ENCODE results near the gene C10orf105.

Gene C10orf105

GRCh38 chr10:71754562-71754961, 35.0 kb upstream of the C10orf105 start:
- Mint-ChIP-seq H3K27me3 (no peaks in the 10 kb centered on the region), H3K9me3 (ENCODE audit: low read depth) (no peaks in the 10 kb centered on the region), H3K4me1 (ENCODE audit: low read depth) (peaks cover 93% of the 10 kb centered on the region), H3K36me3 (peaks cover 12% of the 10 kb centered on the region), H3K4me3 (no peak overlapping the region), H3K27ac (peak overlapping the region; percentile 97)

GRCh38 chr10:71753960-71754505, 34.5 kb upstream of the C10orf105 start:
- H3K4me3 Mint-ChIP-seq, result no peak overlapping the region
- H3K9me3 Mint-ChIP-seq (ENCODE audit: low read depth), result no peaks in the 10 kb centered on the region
- no peaks in the 10 kb centered on the region for H3K27me3 Mint-ChIP-seq
- H3K36me3 Mint-ChIP-seq, result peaks cover 12% of the 10 kb centered on the region
- H3K27ac Mint-ChIP-seq, result peak overlapping the region; percentile 97
- peaks cover 95% of the 10 kb centered on the region for H3K4me1 Mint-ChIP-seq (ENCODE audit: low read depth)

DNA sequence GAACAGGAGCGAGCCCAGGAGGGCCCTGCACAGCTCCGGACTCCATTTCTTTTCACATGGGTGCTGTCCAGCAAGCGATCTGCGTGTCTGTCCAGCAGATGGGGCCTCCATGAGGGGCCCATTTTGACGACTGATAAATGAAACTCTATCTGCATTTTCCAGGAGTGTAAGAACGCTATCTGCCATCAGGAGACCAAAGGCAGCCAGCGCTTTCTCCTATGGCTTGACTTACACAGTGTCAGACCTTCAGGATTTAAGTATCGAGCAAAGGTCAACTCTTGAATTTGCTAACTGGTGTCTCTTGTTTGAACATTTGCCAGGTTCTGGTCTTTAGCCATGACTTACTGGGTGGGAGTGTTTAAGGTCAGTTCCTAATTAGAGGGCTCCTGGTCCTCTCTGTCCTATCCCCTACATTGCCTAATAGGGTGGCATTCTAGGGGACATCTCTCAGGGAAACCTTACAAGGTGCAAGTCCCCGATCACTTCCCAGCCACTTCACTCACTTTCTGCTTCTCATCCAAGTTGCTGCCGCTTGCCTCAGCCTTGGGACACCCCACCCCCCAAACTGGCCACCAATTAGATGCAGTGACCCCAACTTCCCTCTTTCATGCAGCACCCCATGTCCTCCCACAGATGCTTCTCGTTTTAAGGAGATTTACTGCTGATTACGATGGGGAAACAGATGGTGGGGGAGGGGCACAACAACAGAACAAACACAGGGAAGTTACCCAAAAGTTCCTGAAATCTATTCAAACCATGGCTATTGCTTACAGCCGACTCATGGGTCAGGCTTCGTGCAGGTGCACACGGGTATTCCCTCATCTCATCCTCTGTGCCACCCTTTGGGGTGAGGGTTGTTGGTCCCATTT, 33.7 kb upstream of the C10orf105 start:
- Mint-ChIP-seq H3K27me3 (no peaks in the 10 kb centered on the region), H3K4me1 (ENCODE audit: low read depth) (peaks cover 96% of the 10 kb centered on the region), H3K4me3 (peak overlapping the region; percentile 54), H3K36me3 (peaks cover 15% of the 10 kb centered on the region), H3K27ac (peak overlapping the region; percentile 97), H3K9me3 (ENCODE audit: low read depth) (no peaks in the 10 kb centered on the region)

- no peaks in the 10 kb centered on the region for H3K9me3 Mint-ChIP-seq (ENCODE audit: low read depth)
- H3K27ac Mint-ChIP-seq, result peak overlapping the region; percentile 97
- H3K4me1 Mint-ChIP-seq (ENCODE audit: low read depth), result peaks cover 96% of the 10 kb centered on the region
- H3K27me3 Mint-ChIP-seq, result no peaks in the 10 kb centered on the region
- peaks cover 15% of the 10 kb centered on the region for H3K36me3 Mint-ChIP-seq
- peak overlapping the region; percentile 39 for H3K4me3 Mint-ChIP-seq
Observed at GRCh38 chr10:71752391-71753090, 33.0 kb upstream of the C10orf105 start.

DNA sequence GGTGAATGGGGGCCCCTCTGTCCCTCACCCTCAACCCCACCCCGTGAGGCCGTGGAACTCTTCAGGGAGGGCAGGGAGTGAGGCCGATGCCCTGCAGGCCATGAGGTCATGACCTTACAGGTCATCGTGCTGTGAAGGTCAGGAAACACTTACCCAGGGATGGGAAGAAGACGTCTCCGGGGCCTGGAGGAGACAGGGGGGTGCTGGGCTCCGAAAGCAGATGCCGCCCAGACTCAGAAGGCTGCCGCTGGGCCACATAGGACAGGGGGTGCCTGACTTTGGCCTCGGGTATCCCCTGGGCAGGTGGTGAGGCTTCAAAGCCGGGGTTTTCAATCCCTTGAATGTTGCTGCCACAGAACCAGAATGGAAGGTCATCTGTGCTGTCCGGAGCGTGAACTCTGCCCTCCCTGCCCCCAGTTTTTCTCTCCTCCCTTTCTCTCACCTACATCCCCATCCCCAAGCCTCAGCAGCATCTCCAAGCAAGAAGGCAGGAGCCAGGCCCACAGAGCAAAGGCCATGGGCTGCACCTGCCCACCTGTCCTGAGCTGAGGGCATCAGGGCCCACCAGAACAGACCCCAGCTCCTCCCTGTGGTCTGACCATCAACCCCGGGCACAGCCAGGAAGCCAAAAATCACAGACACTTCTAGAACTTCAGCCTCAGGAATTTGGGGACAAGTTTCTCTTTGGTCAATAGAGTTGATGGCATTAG, 32.1 kb upstream of the C10orf105 start:
- Mint-ChIP-seq H3K4me3 (peak overlapping the region; percentile 27), H3K9me3 (ENCODE audit: low read depth) (no peaks in the 10 kb centered on the region), H3K27ac (peak overlapping the region; percentile 97), H3K27me3 (no peaks in the 10 kb centered on the region), H3K4me1 (ENCODE audit: low read depth) (peaks cover 96% of the 10 kb centered on the region), H3K36me3 (peaks cover 15% of the 10 kb centered on the region)

- Mint-ChIP-seq H3K27me3 (no peaks in the 10 kb centered on the region), H3K36me3 (peaks cover 15% of the 10 kb centered on the region), H3K27ac (peak overlapping the region; percentile 98), H3K4me1 (ENCODE audit: low read depth) (peaks cover 96% of the 10 kb centered on the region), H3K4me3 (peak overlapping the region; percentile 32), H3K9me3 (ENCODE audit: low read depth) (no peaks in the 10 kb centered on the region)
Observed at GRCh38 chr10:71750986-71751385, 31.4 kb upstream of the C10orf105 start.

DNA sequence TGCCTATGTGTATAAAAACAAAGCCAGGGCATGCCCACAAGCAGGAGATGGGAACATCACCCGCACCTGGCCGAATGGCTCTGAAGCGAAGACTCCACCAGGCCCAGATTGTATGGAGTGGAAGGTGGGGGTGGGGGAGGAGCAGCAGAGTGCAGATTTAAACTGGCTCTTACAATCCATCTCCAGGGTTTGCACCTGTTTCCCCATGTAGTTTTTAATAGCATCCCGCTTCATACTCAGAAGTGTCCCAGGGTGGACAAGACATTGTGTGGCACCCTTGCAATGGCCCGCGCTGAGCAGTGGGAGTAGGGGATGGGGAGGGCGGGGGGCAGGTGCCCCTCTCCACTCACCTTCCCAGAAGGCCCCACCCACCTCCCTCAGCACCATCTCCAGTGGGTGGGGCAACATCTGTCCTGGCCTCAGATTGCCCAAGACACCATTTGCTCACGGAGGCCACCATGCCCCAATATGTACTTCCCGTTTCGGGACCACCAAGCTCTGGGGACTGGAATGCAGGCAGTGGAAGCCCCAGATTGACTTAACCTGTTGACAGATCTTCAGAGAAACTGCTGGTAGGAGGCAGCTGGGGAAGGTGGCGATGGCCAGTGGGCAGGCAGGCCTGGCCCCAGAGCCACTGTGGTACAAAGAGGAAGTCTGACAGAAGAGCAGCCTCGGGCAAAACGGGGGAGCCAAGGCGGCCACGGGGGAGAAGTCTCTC, 30.7 kb upstream of the C10orf105 start:
- H3K27me3 Mint-ChIP-seq, result no peaks in the 10 kb centered on the region
- peaks cover 97% of the 10 kb centered on the region for H3K4me1 Mint-ChIP-seq (ENCODE audit: low read depth)
- H3K27ac Mint-ChIP-seq, result peak overlapping the region; percentile 98
- peak overlapping the region; percentile 17 for H3K4me3 Mint-ChIP-seq
- H3K9me3 Mint-ChIP-seq (ENCODE audit: low read depth), result no peaks in the 10 kb centered on the region
- H3K36me3 Mint-ChIP-seq, result peaks cover 15% of the 10 kb centered on the region

DNA sequence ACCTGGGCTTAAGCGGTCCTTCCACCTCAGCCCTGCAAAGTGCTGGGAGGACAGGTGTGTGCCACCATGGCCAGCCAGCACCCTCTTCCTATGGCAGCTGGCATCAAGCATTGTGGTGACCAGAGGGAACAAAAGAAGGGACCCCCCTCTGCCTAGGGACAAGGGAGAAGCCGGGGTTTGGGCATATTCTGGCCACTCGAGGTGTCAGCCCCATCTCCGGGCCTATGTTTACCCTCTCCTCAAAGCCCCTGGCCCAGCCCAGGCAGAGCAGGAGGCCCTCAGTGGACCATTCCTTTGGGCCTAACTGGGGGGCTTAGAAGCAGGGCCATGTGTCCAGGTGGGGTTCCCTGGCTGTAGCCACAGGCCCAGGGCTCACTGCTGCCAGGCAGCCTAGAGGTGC, 29.8 kb upstream of the C10orf105 start:
- H3K27me3 Mint-ChIP-seq, result no peaks in the 10 kb centered on the region
- H3K27ac Mint-ChIP-seq, result peak overlapping the region; percentile 98
- H3K36me3 Mint-ChIP-seq, result peaks cover 15% of the 10 kb centered on the region
- peaks cover 97% of the 10 kb centered on the region for H3K4me1 Mint-ChIP-seq (ENCODE audit: low read depth)
- H3K4me3 Mint-ChIP-seq, result peak overlapping the region; percentile 79
- H3K9me3 Mint-ChIP-seq (ENCODE audit: low read depth), result no peaks in the 10 kb centered on the region

- H3K36me3 Mint-ChIP-seq, result peaks cover 15% of the 10 kb centered on the region
- peak overlapping the region; percentile 79 for H3K4me3 Mint-ChIP-seq
- no peaks in the 10 kb centered on the region for H3K27me3 Mint-ChIP-seq
- H3K9me3 Mint-ChIP-seq (ENCODE audit: low read depth), result no peaks in the 10 kb centered on the region
- H3K4me1 Mint-ChIP-seq (ENCODE audit: low read depth), result peaks cover 97% of the 10 kb centered on the region
- H3K27ac Mint-ChIP-seq, result peak overlapping the region; percentile 98
Observed at GRCh38 chr10:71748671-71749191, 29.2 kb upstream of the C10orf105 start.

DNA sequence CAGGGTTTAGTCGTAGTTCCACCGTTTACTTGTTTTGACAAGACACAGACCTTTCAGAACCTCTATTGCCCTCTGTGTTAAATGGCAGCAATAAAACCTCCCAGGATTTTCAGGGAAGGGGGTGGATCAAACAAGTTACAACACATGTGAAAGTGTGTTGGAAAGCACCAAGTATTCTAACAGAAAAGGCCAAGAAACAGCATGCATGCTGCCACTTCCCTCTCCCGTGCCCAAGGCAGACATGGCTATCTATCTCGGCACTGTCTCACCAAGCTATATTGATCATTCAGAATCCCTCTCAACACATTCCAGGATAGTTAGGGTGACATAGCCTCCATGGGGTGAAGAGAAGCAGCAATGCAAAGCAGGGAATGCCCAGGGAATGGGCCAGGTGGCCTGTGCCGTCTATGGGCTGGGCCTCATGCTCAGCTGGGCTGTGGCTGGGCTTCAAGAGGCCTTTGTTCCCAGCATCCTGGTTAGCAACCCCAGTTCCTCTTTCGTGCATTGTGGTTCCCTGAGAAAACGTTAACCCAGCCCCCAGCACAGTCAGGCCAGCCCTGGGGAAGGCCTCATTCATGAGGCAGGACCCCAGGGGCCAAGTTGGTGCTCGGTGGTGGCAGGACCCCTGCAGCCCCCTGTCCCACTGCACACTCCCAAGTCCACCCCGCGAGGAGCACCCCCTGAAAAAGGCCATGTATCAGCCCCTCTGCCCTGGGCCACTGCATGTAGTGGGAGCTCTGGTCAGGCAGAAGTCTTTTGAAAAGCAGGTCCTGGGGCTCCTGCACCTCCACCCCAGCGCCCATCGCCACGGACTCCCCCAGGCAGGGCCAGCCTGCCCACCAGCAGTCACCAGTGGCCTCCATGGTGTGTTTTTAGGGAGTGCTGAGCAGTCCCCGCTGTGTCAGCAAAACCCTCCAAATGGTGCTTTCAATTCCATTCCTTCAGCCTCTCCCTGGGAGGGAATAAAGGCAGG, 28.3 kb upstream of the C10orf105 start:
- Mint-ChIP-seq H3K4me1 (ENCODE audit: low read depth) (peaks cover 97% of the 10 kb centered on the region), H3K27me3 (no peaks in the 10 kb centered on the region), H3K9me3 (ENCODE audit: low read depth) (no peaks in the 10 kb centered on the region), H3K4me3 (peak overlapping the region; percentile 79), H3K27ac (peak overlapping the region; percentile 98), H3K36me3 (peaks cover 12% of the 10 kb centered on the region)

GRCh38 chr10:71747039-71747531, 27.5 kb upstream of the C10orf105 start:
- peak overlapping the region; percentile 46 for H3K4me3 Mint-ChIP-seq
- no peaks in the 10 kb centered on the region for H3K9me3 Mint-ChIP-seq (ENCODE audit: low read depth)
- peaks cover 16% of the 10 kb centered on the region for H3K36me3 Mint-ChIP-seq
- peak overlapping the region; percentile 98 for H3K27ac Mint-ChIP-seq
- H3K4me1 Mint-ChIP-seq (ENCODE audit: low read depth), result peaks cover 97% of the 10 kb centered on the region
- no peaks in the 10 kb centered on the region for H3K27me3 Mint-ChIP-seq

- Mint-ChIP-seq H3K27me3 (no peaks in the 10 kb centered on the region), H3K27ac (peak overlapping the region; percentile 98), H3K9me3 (ENCODE audit: low read depth) (no peaks in the 10 kb centered on the region), H3K4me1 (ENCODE audit: low read depth) (peaks cover 97% of the 10 kb centered on the region), H3K4me3 (peak overlapping the region; percentile 30), H3K36me3 (peaks cover 16% of the 10 kb centered on the region)
Observed at GRCh38 chr10:71746344-71747037, 26.9 kb upstream of the C10orf105 start.

All from activated naive CD8-positive, alpha-beta T cell (primary cell).